Breast epithelium (tissue), 4 donors: ENCODE data around the gene SPATA2L. TPM values are rescaled to one million over a fixed set of nuclear protein-coding genes. Genes with fewer than 3 reads are reported as not detected.
"Not testable (repeated sequence)": the region's sequence is repeated elsewhere in the genome, so short reads cannot be mapped to it uniquely, and the experiment has no call there.

Experiments
- DNase-seq, 2 donors: peaks; one replicate each; pipeline ENCODE4 v3.0.0-alpha.2; 2019; ENCODE audit warnings: low spot score in 2 of 2
- H3K27ac ChIP-seq, 2 donors: fragments of 200-600 bp; sonication (generic) in 1 of 2; one replicate each; pipeline ENCODE4 v1.5.1; 2016 to 2019; ENCODE audit warnings: mild to moderate bottlenecking in 1 of 2
- H3K27me3 ChIP-seq, 2 donors: fragments of 200-600 bp; sonication (generic) in 1 of 2; one replicate each; pipeline versions ENCODE4 v1.5.1 to v1.6.0; 2017 to 2019; ENCODE audit warnings: control low read depth in 1 of 2, mild to moderate bottlenecking in 1 of 2
- H3K36me3 ChIP-seq: fragments of 200-600 bp; one replicate; pipeline ENCODE4 v1.5.1; 2019
- H3K4me1 ChIP-seq, 2 donors: fragments of 200-600 bp; sonication (generic); one replicate each; pipeline ENCODE4 v1.5.1; 2016 to 2019; ENCODE audit warnings: control low read depth in 1 of 2
- H3K4me3 ChIP-seq, 3 donors: fragments of 200-600 bp; sonication (generic); 1 replicate in 2 of 3; 2 replicates in 1 of 3; pipeline ENCODE4 v1.5.1; 2016 to 2019; ENCODE audit warnings: mild to moderate bottlenecking in 3 of 3, moderate library complexity in 2 of 3
- H3K9me3 ChIP-seq, 2 donors: fragments of 200-600 bp; sonication (generic) in 1 of 2; one replicate each; pipeline ENCODE4 v1.5.1; 2016 to 2019; ENCODE audit warnings: control low read depth in 1 of 2
- POLR2A ChIP-seq: fragments of 450-650 bp; IDR thresholded peaks from one replicate; pipeline ENCODE4 v1.6.1; 2016; ENCODE audit warnings: antibody characterized with exemption, mild to moderate bottlenecking, moderate library complexity
- POLR2AphosphoS5 ChIP-seq, 3 donors: sonication (generic); formaldehyde crosslinking; IDR thresholded peaks; one replicate each; pipeline ENCODE4 v1.6.1; 2017; ENCODE audit warnings: antibody characterized with exemption in 3 of 3
- intact Hi-C: fragments of 100-400 bp; cut with DNase I; formaldehyde crosslinking; loops from one replicate; pipeline ENCODE4 v1.15.1; 2023; ENCODE audit warnings: low total_unique reads
- total RNA-seq, 3 donors: library from RNA; depleted of rRNA; stranded (reverse); fragments of >200 nt; gene quantifications; one replicate each; pipeline ENCODE4 v1.1.0, GENCODE V29; 2016
- TF ChIP-seq, protein P1 (sequence below), 3 donors: fragments of 450-650 bp; IDR thresholded peaks; one replicate each; pipeline ENCODE4 v1.5.1; 2016 to 2017; ENCODE audit warnings: antibody characterized with exemption in 3 of 3, mild to moderate bottlenecking in 3 of 3, moderate library complexity in 3 of 3

Gene SPATA2L
- total RNA-seq, 3 donors from 2014 or later, result 9.0 to 15.1 (median 14.3) TPM

DNA sequence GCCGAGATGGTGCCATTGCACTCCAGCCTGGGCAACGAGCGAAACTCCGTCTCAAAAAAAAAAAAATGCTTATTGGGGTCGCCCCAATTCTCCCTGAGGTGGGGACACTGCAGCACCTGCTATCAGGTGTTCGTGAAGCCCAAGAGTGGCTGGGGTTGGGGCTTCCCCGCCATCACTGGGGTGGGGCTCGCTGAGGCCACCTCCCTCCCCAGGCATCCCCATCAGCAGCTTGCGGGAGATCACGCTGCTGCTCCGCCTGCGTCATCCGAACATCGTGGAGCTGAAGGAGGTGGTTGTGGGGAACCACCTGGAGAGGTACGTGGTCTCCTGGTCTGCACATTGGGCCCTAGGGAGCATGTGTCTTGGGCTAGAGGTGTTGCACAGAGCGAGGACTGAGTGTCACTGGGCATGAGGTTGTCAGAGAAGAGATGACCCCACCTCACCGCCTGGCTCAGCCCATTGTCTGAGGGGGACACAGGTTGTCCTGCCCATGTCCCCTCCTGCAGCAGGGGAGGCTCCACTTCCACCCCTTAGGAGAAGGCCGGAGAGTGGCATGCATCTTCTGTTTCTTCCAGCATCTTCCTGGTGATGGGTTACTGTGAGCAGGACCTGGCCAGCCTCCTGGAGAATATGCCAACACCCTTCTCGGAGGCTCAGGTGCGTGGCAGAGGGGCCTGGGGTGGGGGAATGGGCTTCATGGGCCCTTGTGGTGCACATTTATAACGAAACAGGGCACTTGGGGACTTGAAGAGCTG lies 10.1 kb downstream of the SPATA2L start:
- Histone ChIP-seq H3K4me1 (peaks cover 7% of the 10 kb centered on the region in 2 donors), H3K27me3 (no peaks in the 10 kb centered on the region), H3K36me3 (no peaks in the 10 kb centered on the region), H3K4me3 (no peak overlapping the region), H3K9me3 (no peaks in the 10 kb centered on the region), H3K27ac (no peak overlapping the region)
- TF ChIP-seq POLR2A (no peak), POLR2AphosphoS5 (IDR thresholded peaks at IDR 0.05) (no peak)
- TF ChIP-seq, protein P1, sequence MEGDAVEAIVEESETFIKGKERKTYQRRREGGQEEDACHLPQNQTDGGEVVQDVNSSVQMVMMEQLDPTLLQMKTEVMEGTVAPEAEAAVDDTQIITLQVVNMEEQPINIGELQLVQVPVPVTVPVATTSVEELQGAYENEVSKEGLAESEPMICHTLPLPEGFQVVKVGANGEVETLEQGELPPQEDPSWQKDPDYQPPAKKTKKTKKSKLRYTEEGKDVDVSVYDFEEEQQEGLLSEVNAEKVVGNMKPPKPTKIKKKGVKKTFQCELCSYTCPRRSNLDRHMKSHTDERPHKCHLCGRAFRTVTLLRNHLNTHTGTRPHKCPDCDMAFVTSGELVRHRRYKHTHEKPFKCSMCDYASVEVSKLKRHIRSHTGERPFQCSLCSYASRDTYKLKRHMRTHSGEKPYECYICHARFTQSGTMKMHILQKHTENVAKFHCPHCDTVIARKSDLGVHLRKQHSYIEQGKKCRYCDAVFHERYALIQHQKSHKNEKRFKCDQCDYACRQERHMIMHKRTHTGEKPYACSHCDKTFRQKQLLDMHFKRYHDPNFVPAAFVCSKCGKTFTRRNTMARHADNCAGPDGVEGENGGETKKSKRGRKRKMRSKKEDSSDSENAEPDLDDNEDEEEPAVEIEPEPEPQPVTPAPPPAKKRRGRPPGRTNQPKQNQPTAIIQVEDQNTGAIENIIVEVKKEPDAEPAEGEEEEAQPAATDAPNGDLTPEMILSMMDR (IDR thresholded peaks at IDR 0.05), result no peak
- no peak for DNase-seq
- intact Hi-C loops, result no loop called here

GRCh38 chr16:89690392-89690901 lies 11.1 kb downstream of the SPATA2L start:
- intact Hi-C loops, result no loop called here
- DNase-seq, result no peak
- TF ChIP-seq, protein P1 (IDR thresholded peaks at IDR 0.05), result no peak
- TF ChIP-seq POLR2A, result no peak
- TF ChIP-seq POLR2AphosphoS5 (IDR thresholded peaks at IDR 0.05), result no peak
- peaks cover 7% of the 10 kb centered on the region in 2 donors for H3K4me1 ChIP-seq
- no peaks in the 10 kb centered on the region for H3K9me3 ChIP-seq
- H3K27ac ChIP-seq, result no peak overlapping the region
- no peak overlapping the region for H3K4me3 ChIP-seq
- no peaks in the 10 kb centered on the region for H3K36me3 ChIP-seq
- H3K27me3 ChIP-seq, result no peaks in the 10 kb centered on the region

GRCh38 chr16:89689621-89690020 lies 11.9 kb downstream of the SPATA2L start:
- DNase-seq, H3K36me3 ChIP-seq, H3K4me1 ChIP-seq, H3K27ac ChIP-seq, H3K4me3 ChIP-seq, intact Hi-C loops, H3K27me3 ChIP-seq, H3K9me3 ChIP-seq: not testable (repeated sequence)

DNA sequence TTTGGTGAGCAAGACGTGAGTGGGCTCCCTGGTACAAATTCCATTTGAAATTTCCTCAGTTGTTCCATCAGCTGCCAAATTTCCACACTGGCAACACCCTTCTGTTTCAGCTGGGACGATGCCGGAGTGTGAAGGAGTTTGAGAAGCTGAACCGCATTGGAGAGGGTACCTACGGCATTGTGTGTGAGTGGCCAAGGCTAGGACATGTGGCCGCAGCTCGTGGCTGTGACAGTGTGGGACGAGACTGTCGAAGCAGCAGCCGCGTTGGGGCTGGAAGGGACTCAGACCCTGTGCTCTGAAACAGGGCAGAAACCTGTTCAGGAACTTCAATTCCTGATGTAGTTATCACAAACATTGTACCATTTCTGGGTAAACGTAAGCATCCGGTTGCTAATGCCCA lies 12.4 kb downstream of the SPATA2L start:
- intact Hi-C loops, result no loop called here
- Histone ChIP-seq H3K4me3 (no peak overlapping the region), H3K27me3 (no peaks in the 10 kb centered on the region), H3K27ac (no peak overlapping the region), H3K4me1 (peaks cover 7% of the 10 kb centered on the region in 2 donors), H3K36me3 (no peaks in the 10 kb centered on the region), H3K9me3 (no peaks in the 10 kb centered on the region)
- no peak for DNase-seq
- TF ChIP-seq POLR2A, result no peak
- no peak for TF ChIP-seq POLR2AphosphoS5 (IDR thresholded peaks at IDR 0.05)
- TF ChIP-seq, protein P1 (IDR thresholded peaks at IDR 0.05), result no peak

DNA sequence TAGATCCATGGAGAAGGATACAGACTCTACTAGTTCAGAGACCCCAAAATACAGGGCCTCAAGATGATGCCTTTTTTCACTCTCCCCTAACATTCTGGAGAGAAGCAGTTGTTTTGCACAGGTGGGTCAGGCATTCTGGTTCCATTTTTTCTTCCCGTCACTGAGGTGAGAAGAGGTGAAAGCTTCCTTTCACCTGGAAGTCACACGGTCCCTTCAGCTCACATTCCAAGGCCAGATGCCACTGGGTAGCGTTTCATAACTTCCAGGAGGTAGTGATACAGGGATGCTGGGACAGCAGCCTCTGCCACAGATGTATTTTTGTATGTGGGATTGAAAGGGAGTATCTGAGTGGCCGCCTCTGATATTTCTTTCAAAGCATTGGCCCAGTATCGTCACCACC lies 13.1 kb downstream of the SPATA2L start:
- Histone ChIP-seq H3K27me3 (no peaks in the 10 kb centered on the region), H3K4me1 (peaks cover 7% of the 10 kb centered on the region in 2 donors), H3K4me3 (no peak overlapping the region), H3K36me3 (no peaks in the 10 kb centered on the region), H3K27ac (no peak overlapping the region), H3K9me3 (no peaks in the 10 kb centered on the region)
- intact Hi-C loops, result no loop called here
- TF ChIP-seq POLR2A, result no peak
- TF ChIP-seq POLR2AphosphoS5 (IDR thresholded peaks at IDR 0.05), result no peak
- TF ChIP-seq, protein P1 (IDR thresholded peaks at IDR 0.05), result no peak
- no peak for DNase-seq
